GM12878 (cell line): Measurements from ENCODE around the gene OTOA. TPM values are rescaled to one million over a fixed set of nuclear protein-coding genes. Genes with fewer than 3 reads are reported as not detected.
A peak's percentile ranks its signal among the peaks of the same experiment; 100 is the strongest.

Experiments used
- BMI1 ChIP-seq: fragments of 450-650 bp; IDR thresholded peaks from 2 replicates; pipeline ENCODE4 v1.6.1; 2016; ENCODE audit warnings: mild to moderate bottlenecking, moderate library complexity, borderline replicate concordance
- CBX3 ChIP-seq: fragments of 200-600 bp; sonication (generic); IDR thresholded peaks from 2 replicates; pipeline ENCODE4 v1.6.1; 2016; ENCODE audit warnings: low read depth, borderline replicate concordance
- FOXM1 ChIP-seq: IDR thresholded peaks from 2 replicates; pipeline ENCODE4 v1.6.1; 2012; ENCODE audit warnings: low read depth, mild to moderate bottlenecking, inconsistent platforms, low read length, moderate library complexity
- HDAC2 ChIP-seq: fragments of 200-600 bp; sonication (generic); IDR thresholded peaks from 2 replicates; pipeline ENCODE4 v1.6.1; 2017
- JUNB ChIP-seq: IDR thresholded peaks from 2 replicates; pipeline ENCODE4 v1.6.1; 2016; ENCODE audit warnings: antibody characterized with exemption, mild to moderate bottlenecking
- JUND ChIP-seq: IDR thresholded peaks from 2 replicates; pipeline ENCODE4 v1.6.1; 2012; ENCODE audit warnings: low read depth, mild to moderate bottlenecking, low read length, improper control_type of control experiment, moderate library complexity
- MTA3 ChIP-seq: IDR thresholded peaks from 2 replicates; pipeline ENCODE4 v1.6.1; 2012; ENCODE audit warnings: low read length, inconsistent platforms, borderline replicate concordance
- NFIC ChIP-seq: IDR thresholded peaks from 2 replicates; pipeline ENCODE4 v1.6.1; 2012; ENCODE audit warnings: low read depth, mild to moderate bottlenecking, inconsistent platforms, low read length, moderate library complexity
- NFYB ChIP-seq: IDR thresholded peaks from 2 replicates; pipeline ENCODE4 v1.6.1; 2011; ENCODE audit warnings: low read depth, mild to moderate bottlenecking, low read length, improper control_type of control experiment, moderate library complexity; ENCODE audit not compliant: insufficient read depth
- NR2C1 ChIP-seq: fragments of 450-650 bp; IDR thresholded peaks from 2 replicates; pipeline ENCODE4 v1.6.1; 2017; ENCODE audit warnings: antibody characterized with exemption, mild to moderate bottlenecking, moderate library complexity
- PML ChIP-seq: IDR thresholded peaks from 2 replicates; pipeline ENCODE4 v1.6.1; 2012; ENCODE audit warnings: low read length, inconsistent platforms
- POU2F2 ChIP-seq: IDR thresholded peaks from 3 replicates; pipeline ENCODE4 v1.6.1; 2011; ENCODE audit warnings: low read depth, mild to moderate bottlenecking, low read length, borderline replicate concordance
- RAD21 ChIP-seq: IDR thresholded peaks from 2 replicates; pipeline ENCODE4 v1.6.1; 2011; ENCODE audit warnings: mild to moderate bottlenecking, low read depth, low read length, moderate library complexity; ENCODE audit not compliant: insufficient read depth
- RFX5 ChIP-seq: IDR thresholded peaks from 2 replicates; pipeline ENCODE4 v1.6.1; 2011; ENCODE audit warnings: low read depth, low read length, improper control_type of control experiment
- RUNX3 ChIP-seq: IDR thresholded peaks from 2 replicates; pipeline ENCODE4 v1.6.1; 2012; ENCODE audit warnings: low read length, inconsistent platforms
- SIX5 ChIP-seq: IDR thresholded peaks from 2 replicates; pipeline ENCODE4 v1.6.1; 2011; ENCODE audit warnings: mild to moderate bottlenecking, low read depth, low read length, moderate library complexity; ENCODE audit not compliant: severe bottlenecking
- SREBF1 ChIP-seq: IDR thresholded peaks from 2 replicates; pipeline ENCODE4 v1.6.1; 2012; ENCODE audit warnings: mild to moderate bottlenecking, low read length
- SUPT20H ChIP-seq: IDR thresholded peaks from 2 replicates; pipeline ENCODE4 v1.6.1; 2011; ENCODE audit warnings: low read depth, mild to moderate bottlenecking, low read length, moderate library complexity, borderline replicate concordance; ENCODE audit not compliant: control insufficient read depth
- TBL1XR1 ChIP-seq: IDR thresholded peaks from 2 replicates; pipeline ENCODE4 v1.6.1; 2012; ENCODE audit warnings: low read depth, low read length, improper control_type of control experiment
- ZNF24 ChIP-seq: fragments of 450-650 bp; IDR thresholded peaks from 2 replicates; pipeline ENCODE4 v1.6.1; 2017; ENCODE audit warnings: antibody characterized with exemption, mild to moderate bottlenecking
- ZSCAN29 ChIP-seq: fragments of 450-650 bp; IDR thresholded peaks from 2 replicates; pipeline ENCODE4 v1.6.1; 2017; ENCODE audit warnings: mild to moderate bottlenecking, moderate library complexity
- polyA plus RNA-seq, 11 experiments: library from polyadenylated mRNA; depleted of rRNA in 4 of 11; unstranded in 6 of 11; stranded (reverse) in 5 of 11; fragments of >200 nt; fragmentation: Nextera tagmentation in 4 of 11; fragmentation: Illumina TruSeq in 1 of 11; extraction: Ambion mirVana in 4 of 11; extraction: Trizol in 1 of 11; gene quantifications; 1 replicate in 1 of 11; 2 replicates in 10 of 11; pipeline versions ENCODE4 v1.2.1 to v1.2.3, GENCODE V29; 2011 to 2016; ENCODE audit warnings: inconsistent platforms in 2 of 11, missing spikeins in 2 of 11, low read depth in 1 of 11
- total RNA-seq, 4 experiments: library from RNA; depleted of rRNA in 3 of 4; stranded (reverse); fragments of >200 nt in 3 of 4; fragmentation: Illumina TruSeq in 1 of 4; extraction: Trizol in 1 of 4; gene quantifications; 2 replicates each; pipeline versions ENCODE4 v1.2.1 to v1.2.3, GENCODE V29; 2013 to 2021
- TF ChIP-seq, protein P1 (sequence below): fragments of 450-650 bp; IDR thresholded peaks from 2 replicates; pipeline ENCODE4 v1.6.1; 2016; ENCODE audit warnings: mild to moderate bottlenecking, moderate library complexity, borderline replicate concordance
- TF ChIP-seq, protein P2 (sequence below): fragments of 450-650 bp; IDR thresholded peaks from 2 replicates; pipeline ENCODE4 v1.6.1; 2017; ENCODE audit warnings: mild to moderate bottlenecking, low read depth, inconsistent platforms; ENCODE audit not compliant: poor library complexity, severe bottlenecking

Gene OTOA
- total and polyA plus RNA-seq, 10 of the 15 experiments (the other 5 are each of a cell fraction or from before 2014, with no cell fraction given) = 0.33 to 1.5 (median 0.61) TPM

DNA sequence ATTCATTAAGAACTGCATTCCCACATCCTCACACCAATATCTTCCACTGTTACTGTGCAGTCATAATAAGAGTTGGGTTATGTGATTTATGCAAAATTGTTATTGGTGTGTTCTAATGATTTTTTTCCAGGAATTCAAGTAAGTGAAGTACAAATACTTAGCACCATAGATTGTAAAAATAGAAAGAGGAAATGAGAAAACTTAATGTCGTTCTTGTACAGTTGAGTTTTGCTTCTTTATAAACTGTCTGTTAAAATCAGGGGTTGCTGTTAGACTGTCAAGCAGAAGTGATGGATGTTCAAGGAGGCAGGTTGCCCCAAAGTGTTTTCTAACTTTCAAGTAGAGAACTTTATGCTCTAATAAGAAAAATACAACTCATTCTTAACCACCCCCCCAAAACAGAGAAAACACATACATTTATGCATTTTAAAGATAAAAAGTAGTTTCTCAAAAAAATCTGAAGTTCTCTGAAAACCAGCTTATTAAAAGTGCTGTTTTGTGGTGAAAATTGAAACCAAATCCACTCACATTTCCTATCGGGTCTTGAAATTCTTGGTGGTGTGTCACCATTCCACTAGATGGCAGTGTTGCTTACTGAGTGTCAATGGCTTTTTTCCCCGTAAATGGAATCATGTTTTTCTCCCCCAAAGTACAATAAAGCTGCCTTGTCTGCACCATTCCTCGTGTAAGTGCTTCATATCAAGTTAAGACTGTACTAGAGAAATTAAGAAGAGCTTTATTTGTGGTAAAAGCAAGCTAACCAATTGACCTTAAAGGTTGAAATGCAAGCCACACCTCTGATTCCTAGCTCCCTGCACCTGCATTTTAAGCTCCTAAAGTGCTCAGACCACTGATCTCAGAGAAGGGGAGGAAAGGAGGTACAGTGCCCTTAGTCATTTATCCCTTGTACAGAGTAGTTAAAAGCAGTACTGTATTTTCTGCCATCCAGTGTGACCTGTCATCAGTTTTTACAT, 6.7 kb upstream of the OTOA start (continued):
- TF ChIP-seq NFIC (peak; percentile 44; the same call in 1 of the 2 replicates), NR2C1 (no peak), CBX3 (no peak), SUPT20H (no peak), SIX5 (no peak), RAD21 (peak; percentile 83), SREBF1 (no peak), FOXM1 (no peak; the same call in 1 of the 2 replicates), ZNF24 (no peak), NFYB (no peak), JUNB (no peak), MTA3 (no peak; the same call in 1 of the 2 replicates), BMI1 (no peak), RUNX3 (peak; percentile 67; the same call in 1 of the 2 replicates), PML (peak; percentile 38; the same call in 1 of the 2 replicates), RFX5 (no peak), JUND (0 out of 2 replicates have a peak, but pooled peaks have one; percentile 6), POU2F2 (0 out of 3 replicates have a peak, but pooled peaks have one; percentile 29), TBL1XR1 (peak; percentile 28; the same call in 1 of the 2 replicates), ZSCAN29 (no peak), HDAC2 (no peak)
- TF ChIP-seq, protein P1, sequence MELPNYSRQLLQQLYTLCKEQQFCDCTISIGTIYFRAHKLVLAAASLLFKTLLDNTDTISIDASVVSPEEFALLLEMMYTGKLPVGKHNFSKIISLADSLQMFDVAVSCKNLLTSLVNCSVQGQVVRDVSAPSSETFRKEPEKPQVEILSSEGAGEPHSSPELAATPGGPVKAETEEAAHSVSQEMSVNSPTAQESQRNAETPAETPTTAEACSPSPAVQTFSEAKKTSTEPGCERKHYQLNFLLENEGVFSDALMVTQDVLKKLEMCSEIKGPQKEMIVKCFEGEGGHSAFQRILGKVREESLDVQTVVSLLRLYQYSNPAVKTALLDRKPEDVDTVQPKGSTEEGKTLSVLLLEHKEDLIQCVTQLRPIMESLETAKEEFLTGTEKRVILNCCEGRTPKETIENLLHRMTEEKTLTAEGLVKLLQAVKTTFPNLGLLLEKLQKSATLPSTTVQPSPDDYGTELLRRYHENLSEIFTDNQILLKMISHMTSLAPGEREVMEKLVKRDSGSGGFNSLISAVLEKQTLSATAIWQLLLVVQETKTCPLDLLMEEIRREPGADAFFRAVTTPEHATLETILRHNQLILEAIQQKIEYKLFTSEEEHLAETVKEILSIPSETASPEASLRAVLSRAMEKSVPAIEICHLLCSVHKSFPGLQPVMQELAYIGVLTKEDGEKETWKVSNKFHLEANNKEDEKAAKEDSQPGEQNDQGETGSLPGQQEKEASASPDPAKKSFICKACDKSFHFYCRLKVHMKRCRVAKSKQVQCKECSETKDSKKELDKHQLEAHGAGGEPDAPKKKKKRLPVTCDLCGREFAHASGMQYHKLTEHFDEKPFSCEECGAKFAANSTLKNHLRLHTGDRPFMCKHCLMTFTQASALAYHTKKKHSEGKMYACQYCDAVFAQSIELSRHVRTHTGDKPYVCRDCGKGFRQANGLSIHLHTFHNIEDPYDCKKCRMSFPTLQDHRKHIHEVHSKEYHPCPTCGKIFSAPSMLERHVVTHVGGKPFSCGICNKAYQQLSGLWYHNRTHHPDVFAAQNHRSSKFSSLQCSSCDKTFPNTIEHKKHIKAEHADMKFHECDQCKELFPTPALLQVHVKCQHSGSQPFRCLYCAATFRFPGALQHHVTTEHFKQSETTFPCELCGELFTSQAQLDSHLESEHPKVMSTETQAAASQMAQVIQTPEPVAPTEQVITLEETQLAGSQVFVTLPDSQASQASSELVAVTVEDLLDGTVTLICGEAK = peak; percentile 74; the same call in 1 of the 2 replicates
- TF ChIP-seq, protein P2, sequence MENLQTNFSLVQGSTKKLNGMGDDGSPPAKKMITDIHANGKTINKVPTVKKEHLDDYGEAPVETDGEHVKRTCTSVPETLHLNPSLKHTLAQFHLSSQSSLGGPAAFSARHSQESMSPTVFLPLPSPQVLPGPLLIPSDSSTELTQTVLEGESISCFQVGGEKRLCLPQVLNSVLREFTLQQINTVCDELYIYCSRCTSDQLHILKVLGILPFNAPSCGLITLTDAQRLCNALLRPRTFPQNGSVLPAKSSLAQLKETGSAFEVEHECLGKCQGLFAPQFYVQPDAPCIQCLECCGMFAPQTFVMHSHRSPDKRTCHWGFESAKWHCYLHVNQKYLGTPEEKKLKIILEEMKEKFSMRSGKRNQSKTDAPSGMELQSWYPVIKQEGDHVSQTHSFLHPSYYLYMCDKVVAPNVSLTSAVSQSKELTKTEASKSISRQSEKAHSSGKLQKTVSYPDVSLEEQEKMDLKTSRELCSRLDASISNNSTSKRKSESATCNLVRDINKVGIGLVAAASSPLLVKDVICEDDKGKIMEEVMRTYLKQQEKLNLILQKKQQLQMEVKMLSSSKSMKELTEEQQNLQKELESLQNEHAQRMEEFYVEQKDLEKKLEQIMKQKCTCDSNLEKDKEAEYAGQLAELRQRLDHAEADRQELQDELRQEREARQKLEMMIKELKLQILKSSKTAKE = peak; percentile 77
